Neural cell (in vitro differentiated cells): ENCODE results near the gene DPP6. TPM values are rescaled to one million over a fixed set of nuclear protein-coding genes. Genes with fewer than 3 reads are reported as not detected.
"Not testable (repeated sequence)": the region's sequence is repeated elsewhere in the genome, so short reads cannot be mapped to it uniquely, and the experiment has no call there.

Experiments used
- H2AFZ ChIP-seq: fragments of 200-600, 300-800 bp; sonication (generic), shearing (Covaris generic); 2 replicates; pipeline ENCODE4 v1.6.0; 2014; ENCODE audit warnings: low read depth, mild to moderate bottlenecking, antibody characterized with exemption, low read length, moderate library complexity
- H3F3A ChIP-seq: fragments of 200-600 bp; shearing (Covaris generic); 2 replicates; pipeline ENCODE4 v1.6.1; 2016; ENCODE audit warnings: mild to moderate bottlenecking, moderate library complexity, mixed read lengths, antibody characterized with exemption, low read length; ENCODE audit not compliant: insufficient read depth, poor library complexity, severe bottlenecking
- H3K27ac ChIP-seq: fragments of 200-600, 300-800 bp; sonication (generic), shearing (Covaris generic); 2 replicates; pipeline ENCODE4 v1.5.1; 2014; ENCODE audit warnings: mild to moderate bottlenecking, low read length, moderate library complexity
- H3K27me3 ChIP-seq: fragments of 300-800, 200-600 bp; sonication (generic), shearing (Covaris generic); 2 replicates; pipeline ENCODE4 v1.6.0; 2014; ENCODE audit warnings: mild to moderate bottlenecking, low read depth, low read length, moderate library complexity; ENCODE audit not compliant: insufficient read depth
- H3K36me3 ChIP-seq: fragments of 300-800, 200-600 bp; sonication (generic), shearing (Covaris generic); 2 replicates; pipeline ENCODE4 v1.5.1; 2014; ENCODE audit warnings: mild to moderate bottlenecking, antibody characterized with exemption, low read length, moderate library complexity; ENCODE audit not compliant: insufficient read depth
- H3K4me2 ChIP-seq: fragments of 300-800, 200-600 bp; sonication (generic), shearing (Covaris generic); 2 replicates; pipeline ENCODE4 v1.6.0; 2014; ENCODE audit warnings: mild to moderate bottlenecking, low read length
- H3K4me3 ChIP-seq: fragments of 300-800, 200-600 bp; sonication (generic), shearing (Covaris generic); 2 replicates; pipeline ENCODE4 v1.5.1; 2014; ENCODE audit warnings: mild to moderate bottlenecking, low read length, moderate library complexity
- H3K79me2 ChIP-seq: fragments of 200-600 bp; shearing (Covaris generic); replicated peaks from 2 replicates; pipeline ENCODE4 v1.6.0; 2014; ENCODE audit warnings: mild to moderate bottlenecking, low read length, moderate library complexity; ENCODE audit not compliant: insufficient read depth
- H3K9ac ChIP-seq: fragments of 300-800, 200-600 bp; sonication (generic), shearing (Covaris generic); 2 replicates; pipeline ENCODE4 v1.6.1; 2016; ENCODE audit warnings: mild to moderate bottlenecking, low read length, mixed read lengths
- H3K9me2 ChIP-seq: fragments of 200-600 bp; shearing (Covaris generic); 2 replicates; pipeline ENCODE4 v1.6.1; 2016; ENCODE audit warnings: mild to moderate bottlenecking, low read length, mixed read lengths; ENCODE audit not compliant: insufficient read depth
- H3K9me3 ChIP-seq: fragments of 200-600, 300-800 bp; sonication (generic), shearing (Covaris generic); 2 replicates; pipeline ENCODE4 v1.6.1; 2016; ENCODE audit warnings: mild to moderate bottlenecking, mixed run types, low read length, moderate library complexity, mixed read lengths
- H4K20me1 ChIP-seq: fragments of 200-600 bp; shearing (Covaris generic); 2 replicates; pipeline ENCODE4 v1.6.1; 2016; ENCODE audit warnings: mild to moderate bottlenecking, mixed run types; ENCODE audit not compliant: insufficient read depth
- EP300 ChIP-seq: fragments of 450-650 bp; conservative IDR thresholded peaks from 2 replicates; pipeline ENCODE4 v1.6.1; 2014; ENCODE audit warnings: antibody characterized with exemption, mild to moderate bottlenecking, moderate library complexity; ENCODE audit not compliant: poor library complexity, severe bottlenecking
- EZH2 ChIP-seq: fragments of 200-600, 300-800 bp; shearing (Covaris generic), sonication (generic); IDR thresholded peaks from 2 replicates; pipeline ENCODE4 v1.6.1; 2014; ENCODE audit warnings: antibody characterized with exemption, low read length, borderline replicate concordance, mild to moderate bottlenecking; ENCODE audit not compliant: insufficient read depth, poor library complexity, severe bottlenecking
- MXI1 ChIP-seq: fragments of 450-650 bp; conservative IDR thresholded peaks from 2 replicates; pipeline ENCODE4 v1.6.1; 2014; ENCODE audit warnings: antibody characterized with exemption, mild to moderate bottlenecking; ENCODE audit not compliant: poor library complexity, severe bottlenecking
- POLR2AphosphoS5 ChIP-seq: IDR thresholded peaks from 2 replicates; pipeline ENCODE4 v1.6.1; 2012
- RAD21 ChIP-seq: fragments of 450-650 bp; conservative IDR thresholded peaks from 2 replicates; pipeline ENCODE4 v1.6.1; 2014; ENCODE audit warnings: antibody characterized with exemption, mild to moderate bottlenecking, moderate library complexity
- REST ChIP-seq: IDR thresholded peaks from 2 replicates; pipeline ENCODE4 v1.6.1; 2012; ENCODE audit warnings: borderline replicate concordance
- SMC3 ChIP-seq: fragments of 450-650 bp; conservative IDR thresholded peaks from 2 replicates; pipeline ENCODE4 v1.6.1; 2014; ENCODE audit warnings: antibody characterized with exemption, mild to moderate bottlenecking, moderate library complexity; ENCODE audit not compliant: poor library complexity
- TAF1 ChIP-seq: IDR thresholded peaks from 2 replicates; pipeline ENCODE4 v1.6.1; 2012; ENCODE audit warnings: low read depth
- polyA plus RNA-seq: library from polyadenylated mRNA; depleted of rRNA; stranded (reverse); fragments of >200 nt; gene quantifications from 2 replicates; pipeline ENCODE4 v1.2.3, GENCODE V29; 2014
- TF ChIP-seq, protein P1 (sequence below): fragments of 450-650 bp; IDR thresholded peaks from 2 replicates; pipeline ENCODE4 v1.5.1; 2014; ENCODE audit warnings: antibody characterized with exemption, mild to moderate bottlenecking, moderate library complexity; ENCODE audit not compliant: poor library complexity, severe bottlenecking

Gene DPP6
- polyA plus RNA-seq, 1 donor from 2014 or later = 20.4 TPM

- no peak overlapping the region for H2AFZ ChIP-seq
- H4K20me1 ChIP-seq = no peaks in the 10 kb centered on the region
- TF ChIP-seq, protein P1, sequence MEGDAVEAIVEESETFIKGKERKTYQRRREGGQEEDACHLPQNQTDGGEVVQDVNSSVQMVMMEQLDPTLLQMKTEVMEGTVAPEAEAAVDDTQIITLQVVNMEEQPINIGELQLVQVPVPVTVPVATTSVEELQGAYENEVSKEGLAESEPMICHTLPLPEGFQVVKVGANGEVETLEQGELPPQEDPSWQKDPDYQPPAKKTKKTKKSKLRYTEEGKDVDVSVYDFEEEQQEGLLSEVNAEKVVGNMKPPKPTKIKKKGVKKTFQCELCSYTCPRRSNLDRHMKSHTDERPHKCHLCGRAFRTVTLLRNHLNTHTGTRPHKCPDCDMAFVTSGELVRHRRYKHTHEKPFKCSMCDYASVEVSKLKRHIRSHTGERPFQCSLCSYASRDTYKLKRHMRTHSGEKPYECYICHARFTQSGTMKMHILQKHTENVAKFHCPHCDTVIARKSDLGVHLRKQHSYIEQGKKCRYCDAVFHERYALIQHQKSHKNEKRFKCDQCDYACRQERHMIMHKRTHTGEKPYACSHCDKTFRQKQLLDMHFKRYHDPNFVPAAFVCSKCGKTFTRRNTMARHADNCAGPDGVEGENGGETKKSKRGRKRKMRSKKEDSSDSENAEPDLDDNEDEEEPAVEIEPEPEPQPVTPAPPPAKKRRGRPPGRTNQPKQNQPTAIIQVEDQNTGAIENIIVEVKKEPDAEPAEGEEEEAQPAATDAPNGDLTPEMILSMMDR = no peak
- TF ChIP-seq MXI1 (no peak), EP300 (no peak), EZH2 (no peak), RAD21 (no peak), REST (no peak), TAF1 (no peak)
- no peak overlapping the region for H3K4me2 ChIP-seq
- no peaks in the 10 kb centered on the region for H3K9me2 ChIP-seq
- H3K79me2 ChIP-seq = no peaks in the 10 kb centered on the region
- H3K27me3 ChIP-seq = no peaks in the 10 kb centered on the region
- H3F3A ChIP-seq = no peaks in the 10 kb centered on the region
- no peak overlapping the region for H3K9ac ChIP-seq
- no peak overlapping the region for H3K27ac ChIP-seq
- H3K4me3 ChIP-seq = no peak overlapping the region
- no peaks in the 10 kb centered on the region for H3K9me3 ChIP-seq
- H3K36me3 ChIP-seq = no peaks in the 10 kb centered on the region
Observed at GRCh38 chr7:154675560-154675959, 623.4 kb downstream of the DPP6 start.

- not testable (repeated sequence) for H3K9me3 ChIP-seq, H3K9me2 ChIP-seq, H3K79me2 ChIP-seq, H3F3A ChIP-seq, H2AFZ ChIP-seq, H4K20me1 ChIP-seq, H3K27me3 ChIP-seq, H3K36me3 ChIP-seq, H3K27ac ChIP-seq, H3K4me3 ChIP-seq, H3K9ac ChIP-seq, H3K4me2 ChIP-seq
Observed at GRCh38 chr7:154676033-154676421, 623.8 kb downstream of the DPP6 start.

GRCh38 chr7:154676422-154677073, 624.4 kb downstream of the DPP6 start:
- no peaks in the 10 kb centered on the region for H3K36me3 ChIP-seq
- no peaks in the 10 kb centered on the region for H3F3A ChIP-seq
- H3K27me3 ChIP-seq = no peaks in the 10 kb centered on the region
- H3K4me2 ChIP-seq = no peak overlapping the region
- no peak overlapping the region for H3K27ac ChIP-seq
- no peak overlapping the region for H3K9ac ChIP-seq
- TF ChIP-seq REST = no peak
- TF ChIP-seq SMC3 = no peak
- TF ChIP-seq POLR2AphosphoS5 = no peak
- no peak for TF ChIP-seq MXI1
- TF ChIP-seq TAF1 = no peak
- no peak for TF ChIP-seq EZH2
- no peak for TF ChIP-seq EP300
- no peak for TF ChIP-seq RAD21
- TF ChIP-seq, protein P1 = no peak
- H4K20me1 ChIP-seq = no peaks in the 10 kb centered on the region
- no peak overlapping the region for H2AFZ ChIP-seq
- no peaks in the 10 kb centered on the region for H3K79me2 ChIP-seq
- no peaks in the 10 kb centered on the region for H3K9me2 ChIP-seq
- H3K4me3 ChIP-seq = no peak overlapping the region
- no peaks in the 10 kb centered on the region for H3K9me3 ChIP-seq
